Gastroesophageal sphincter (tissue), 3 donors: Measurements from ENCODE around the gene CCNY.

Experiments used
- CTCF ChIP-seq, 4 experiments: fragments of 200-600 bp in 2 of 4; fragments of 450-650 bp in 2 of 4; sonication (generic) in 1 of 4; IDR thresholded peaks; one replicate each; pipeline ENCODE4 v1.5.1; 2017 to 2019; ENCODE audit warnings: antibody characterized with exemption in 4 of 4, mild to moderate bottlenecking in 2 of 4, moderate library complexity in 2 of 4
- EP300 ChIP-seq: sonication (generic); formaldehyde crosslinking; IDR thresholded peaks from one replicate; pipeline ENCODE4 v1.6.1; 2017; ENCODE audit warnings: antibody characterized with exemption, mild to moderate bottlenecking
- POLR2A ChIP-seq, 2 donors: fragments of 450-650 bp; IDR thresholded peaks; one replicate each; pipeline ENCODE4 v1.6.1; 2017; ENCODE audit warnings: antibody characterized with exemption in 2 of 2, mild to moderate bottlenecking in 2 of 2, moderate library complexity in 1 of 2
- POLR2AphosphoS5 ChIP-seq: sonication (generic); formaldehyde crosslinking; IDR thresholded peaks from one replicate; pipeline ENCODE4 v1.6.1; 2017; ENCODE audit warnings: antibody characterized with exemption

DNA sequence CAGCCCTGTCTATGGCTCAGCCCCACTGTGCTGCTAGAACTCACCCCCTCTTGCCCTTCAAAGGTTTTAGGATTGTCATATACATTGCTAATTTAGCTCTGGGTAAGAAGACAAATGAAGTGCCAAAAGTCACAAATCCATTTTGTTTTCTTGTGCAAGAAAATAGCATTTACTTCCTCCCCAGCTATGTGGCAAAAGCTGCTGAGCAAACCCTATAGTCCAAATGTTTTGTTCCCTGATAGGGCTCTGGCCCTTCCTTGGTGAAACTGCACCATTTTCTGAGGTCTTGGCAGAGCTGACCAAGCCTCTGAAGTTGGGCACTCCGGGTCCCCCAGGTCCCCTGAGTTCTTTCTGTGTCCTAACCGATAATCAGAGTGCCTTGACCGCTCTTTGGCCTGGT is 184.7 kb downstream of the CCNY start:
- TF ChIP-seq CTCF (IDR thresholded peaks at IDR 0.05): no peak
- no peak for TF ChIP-seq EP300
- no peak for TF ChIP-seq POLR2A (IDR thresholded peaks at IDR 0.05)
- TF ChIP-seq POLR2AphosphoS5: no peak
